Panc1 (cell line): ENCODE data around the gene SEC14L5. TPM values are rescaled to one million over a fixed set of nuclear protein-coding genes. Genes with fewer than 3 reads are reported as not detected.

ENCODE experiments used
- ATAC-seq: fragments of 200-7000 bp; cut with Tn5 transposase; 2 replicates; pipeline ENCODE4 v1.9.1; 2020; ENCODE audit warnings: mild to moderate bottlenecking, moderate library complexity
- BruUV-seq: library from RNA; stranded (reverse); fragments of 400-500 nt; replicated peaks from 2 replicates; lab custom pipeline; 2021; lab: Mats Ljungman, UMichigan
- CTCF ChIA-PET: fragments of 300-600 bp; sonication (Branson Sonifier 250); formaldehyde crosslinking; loops from one replicate; lab custom pipeline; 2022; ENCODE audit warnings: antibody characterized with exemption; lab: Charles Lee
- POLR2A ChIA-PET: fragments of 300-600 bp; sonication (Branson Sonifier 250); formaldehyde crosslinking; loops from one replicate; lab custom pipeline; 2022; ENCODE audit warnings: antibody characterized with exemption; lab: Charles Lee
- DNase-seq: peaks from one replicate; pipeline ENCODE4 v3.0.0-alpha.2; 2010; ENCODE audit warnings: low read depth, low spot score
- H3K27ac ChIP-seq: 2 replicates; pipeline ENCODE4 v1.5.1; 2011; ENCODE audit warnings: mild to moderate bottlenecking, low read length, inconsistent platforms
- H3K27me3 ChIP-seq: fragments of 200-500 bp; sonication (Bioruptor generic); 2 replicates; pipeline ENCODE4 v1.6.0; 2014; ENCODE audit warnings: low read length, inconsistent platforms; ENCODE audit not compliant: control insufficient read depth, insufficient read depth
- H3K36me3 ChIP-seq: fragments of 200-500 bp; sonication (Bioruptor generic); 2 replicates; pipeline ENCODE4 v1.5.1; 2014; ENCODE audit warnings: inconsistent platforms, mild to moderate bottlenecking, low read length, moderate library complexity; ENCODE audit not compliant: control insufficient read depth, insufficient read depth
- H3K4me1 ChIP-seq: 2 replicates; pipeline ENCODE4 v1.5.1; 2011; ENCODE audit warnings: inconsistent platforms, mild to moderate bottlenecking, low read length, moderate library complexity; ENCODE audit not compliant: control insufficient read depth, insufficient read depth
- H3K4me3 ChIP-seq, 2 experiments: 2 replicates each; pipeline ENCODE4 v1.5.1; 2011 to 2012; ENCODE audit warnings: low read depth in 2 of 2, low read length in 2 of 2, mild to moderate bottlenecking in 2 of 2, inconsistent platforms in 1 of 2, moderate library complexity in 1 of 2
- H3K9me3 ChIP-seq: fragments of 200-500 bp; sonication (Bioruptor generic); 2 replicates; pipeline ENCODE4 v1.5.1; 2014; ENCODE audit warnings: low read depth, mild to moderate bottlenecking, inconsistent platforms, low read length, moderate library complexity; ENCODE audit not compliant: control insufficient read depth, insufficient read depth
- CTCF ChIP-seq: fragments of 450-650 bp; IDR thresholded peaks from 2 replicates; pipeline ENCODE4 v1.5.1; 2017; ENCODE audit warnings: mild to moderate bottlenecking
- POLR2AphosphoS5 ChIP-seq: IDR thresholded peaks from 2 replicates; pipeline ENCODE4 v1.6.1; 2012; ENCODE audit warnings: mild to moderate bottlenecking, low read depth, low read length, moderate library complexity
- SIN3A ChIP-seq: IDR thresholded peaks from 2 replicates; pipeline ENCODE4 v1.6.1; 2012; ENCODE audit warnings: low read depth, mild to moderate bottlenecking, low read length, moderate library complexity, borderline replicate concordance; ENCODE audit not compliant: insufficient read depth
- TCF7L2 ChIP-seq: IDR thresholded peaks from 2 replicates; pipeline ENCODE4 v1.6.1; 2011; ENCODE audit warnings: mild to moderate bottlenecking, low read depth, low read length, inconsistent platforms
- in situ Hi-C: cut with HindIII; loops from 2 replicates; pipeline ENCODE4 v1.10.0; 2016; ENCODE audit warnings: low sequenced_read_pairs, low pct_unique_long_range_greater_than_20kb
- intact Hi-C: fragments of 100-400 bp; cut with micrococcal nuclease; formaldehyde crosslinking; loops from one replicate; pipeline ENCODE4 v1.10.0; 2022; ENCODE audit not compliant: unreplicated experiment
- total RNA-seq: library from RNA; stranded (reverse); gene quantifications from one replicate; pipeline ENCODE4 v1.2.1, GENCODE V29; 2021; ENCODE audit not compliant: unreplicated experiment
- TF ChIP-seq, protein P1 (sequence below), 2 experiments: IDR thresholded peaks; 2 replicates each; pipeline ENCODE4 v1.6.1; 2011 to 2012; ENCODE audit warnings: low read depth in 2 of 2, control low read depth in 1 of 2, low read length in 1 of 2, mild to moderate bottlenecking in 1 of 2, moderate library complexity in 1 of 2; ENCODE audit not compliant: insufficient read depth in 1 of 2

Gene SEC14L5
- total RNA-seq, 1 experiment from 2014 or later, result 0.26 TPM

DNA sequence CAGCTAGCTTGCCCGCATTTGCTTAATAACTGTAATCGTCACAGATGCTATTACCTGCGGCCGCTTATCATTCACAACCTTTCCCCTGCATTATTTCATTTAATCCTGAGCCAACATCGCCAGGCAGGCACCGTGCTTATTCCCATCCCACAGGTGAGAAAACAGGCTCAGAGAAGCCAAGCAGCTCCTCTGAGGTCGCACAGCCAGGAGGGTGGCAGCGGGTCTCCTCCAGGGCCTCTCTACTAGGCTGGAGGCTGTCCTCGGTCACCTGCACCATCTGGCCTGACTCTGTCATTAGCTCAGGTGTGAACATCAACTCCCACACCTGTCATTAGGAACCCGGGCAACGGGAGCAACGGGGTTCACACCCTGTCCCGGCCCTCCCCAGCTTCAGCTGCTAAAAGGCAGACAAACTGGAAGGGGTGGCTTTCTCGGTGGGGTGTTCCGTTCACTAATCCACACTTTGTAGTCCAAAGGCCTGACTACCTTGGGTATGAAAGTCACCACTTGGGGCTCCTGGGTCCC lies 24.2 kb upstream of the SEC14L5 start:
- BruUV-seq, result no TSS peak
- H3K4me3 ChIP-seq, result no peak overlapping the region; a peak in 1 of 4 replicates
- ChIA-PET CTCF (no interaction called here), POLR2A (interaction anchor here (0.5 kb wide), 1 partner anchor 110 kb away, joined by 4 read pairs; no protein-coding TSS in a partner anchor)
- no peaks in the 10 kb centered on the region for H3K36me3 ChIP-seq
- no peak overlapping the region for H3K27ac ChIP-seq
- peaks cover 20% of the 10 kb centered on the region for H3K4me1 ChIP-seq
- intact Hi-C loops (no loop called here), in situ Hi-C loops (no loop called here)
- no peaks in the 10 kb centered on the region for H3K9me3 ChIP-seq
- ATAC-seq, result no peak
- TF ChIP-seq SIN3A (no peak), POLR2AphosphoS5 (no peak), CTCF (no peak), TCF7L2 (no peak)
- TF ChIP-seq, protein P1, sequence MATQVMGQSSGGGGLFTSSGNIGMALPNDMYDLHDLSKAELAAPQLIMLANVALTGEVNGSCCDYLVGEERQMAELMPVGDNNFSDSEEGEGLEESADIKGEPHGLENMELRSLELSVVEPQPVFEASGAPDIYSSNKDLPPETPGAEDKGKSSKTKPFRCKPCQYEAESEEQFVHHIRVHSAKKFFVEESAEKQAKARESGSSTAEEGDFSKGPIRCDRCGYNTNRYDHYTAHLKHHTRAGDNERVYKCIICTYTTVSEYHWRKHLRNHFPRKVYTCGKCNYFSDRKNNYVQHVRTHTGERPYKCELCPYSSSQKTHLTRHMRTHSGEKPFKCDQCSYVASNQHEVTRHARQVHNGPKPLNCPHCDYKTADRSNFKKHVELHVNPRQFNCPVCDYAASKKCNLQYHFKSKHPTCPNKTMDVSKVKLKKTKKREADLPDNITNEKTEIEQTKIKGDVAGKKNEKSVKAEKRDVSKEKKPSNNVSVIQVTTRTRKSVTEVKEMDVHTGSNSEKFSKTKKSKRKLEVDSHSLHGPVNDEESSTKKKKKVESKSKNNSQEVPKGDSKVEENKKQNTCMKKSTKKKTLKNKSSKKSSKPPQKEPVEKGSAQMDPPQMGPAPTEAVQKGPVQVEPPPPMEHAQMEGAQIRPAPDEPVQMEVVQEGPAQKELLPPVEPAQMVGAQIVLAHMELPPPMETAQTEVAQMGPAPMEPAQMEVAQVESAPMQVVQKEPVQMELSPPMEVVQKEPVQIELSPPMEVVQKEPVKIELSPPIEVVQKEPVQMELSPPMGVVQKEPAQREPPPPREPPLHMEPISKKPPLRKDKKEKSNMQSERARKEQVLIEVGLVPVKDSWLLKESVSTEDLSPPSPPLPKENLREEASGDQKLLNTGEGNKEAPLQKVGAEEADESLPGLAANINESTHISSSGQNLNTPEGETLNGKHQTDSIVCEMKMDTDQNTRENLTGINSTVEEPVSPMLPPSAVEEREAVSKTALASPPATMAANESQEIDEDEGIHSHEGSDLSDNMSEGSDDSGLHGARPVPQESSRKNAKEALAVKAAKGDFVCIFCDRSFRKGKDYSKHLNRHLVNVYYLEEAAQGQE (IDR thresholded peaks at IDR 0.05; ENCODE audit: insufficient read depth in 1 of 2, low read depth in 2 of 2, low read length in 1 of 2), result no peak
- no peaks in the 10 kb centered on the region for H3K27me3 ChIP-seq
- DNase-seq, result no peak

GRCh38 chr16:4934591-4934990 lies 23.5 kb upstream of the SEC14L5 start:
- Histone ChIP-seq H3K9me3 (no peaks in the 10 kb centered on the region), H3K4me3 (peak overlapping the region; percentile 93), H3K27ac (no peak overlapping the region; the same call in 1 of the 2 replicates), H3K27me3 (no peaks in the 10 kb centered on the region), H3K4me1 (peaks cover 20% of the 10 kb centered on the region), H3K36me3 (no peaks in the 10 kb centered on the region)
- CTCF ChIA-PET, result no interaction called here
- in situ Hi-C loops, result no loop called here
- POLR2A ChIA-PET, result no interaction called here
- intact Hi-C loops, result no loop called here
- no peak for TF ChIP-seq SIN3A
- TF ChIP-seq, protein P1 (IDR thresholded peaks at IDR 0.05; ENCODE audit: insufficient read depth in 1 of 2, low read depth in 2 of 2, low read length in 1 of 2), result no peak
- TF ChIP-seq POLR2AphosphoS5, result no peak
- no peak for TF ChIP-seq CTCF
- TF ChIP-seq TCF7L2, result no peak
- BruUV-seq, result no TSS peak
- ATAC-seq (no peak), DNase-seq (no peak)
